A673 (cell line): ENCODE results near the gene COL19A1. TPM values are rescaled to one million over a fixed set of nuclear protein-coding genes. Genes with fewer than 3 reads are reported as not detected.

Experiments used
- BruUV-seq: library from RNA; stranded (reverse); fragments of 400-500 nt; replicated peaks from 2 replicates; lab custom pipeline; 2021; lab: Mats Ljungman, UMichigan
- CTCF ChIA-PET: fragments of 300-600 bp; sonication (Branson Sonifier 250); formaldehyde crosslinking; loops from one replicate; lab custom pipeline; 2022; ENCODE audit warnings: antibody characterized with exemption; lab: Charles Lee
- POLR2A ChIA-PET: fragments of 300-600 bp; sonication (Branson Sonifier 250); formaldehyde crosslinking; loops from one replicate; lab custom pipeline; 2022; ENCODE audit warnings: antibody characterized with exemption; ENCODE audit not compliant: low non-redundant PET; lab: Charles Lee
- DNase-seq: peaks from one replicate; pipeline ENCODE4 v3.0.0-alpha.2; 2015; ENCODE audit warnings: low spot score
- H3K27ac ChIP-seq: fragments of 200-600 bp; sonication (generic); 2 replicates; pipeline ENCODE4 v1.5.1; 2016; ENCODE audit warnings: mixed run types, low read depth, mild to moderate bottlenecking, mixed read lengths, antibody characterized with exemption, low read length; ENCODE audit not compliant: poor library complexity, severe bottlenecking
- H3K27me3 ChIP-seq: fragments of 200-600 bp; sonication (generic); replicated peaks from 2 replicates; pipeline ENCODE4 v1.6.1; 2017; ENCODE audit warnings: mixed run types, low read depth, mild to moderate bottlenecking, mixed read lengths, antibody characterized with exemption, low read length; ENCODE audit not compliant: insufficient read depth, poor library complexity
- H3K36me3 ChIP-seq: fragments of 200-600 bp; sonication (generic); 2 replicates; pipeline ENCODE4 v1.6.1; 2016; ENCODE audit warnings: mixed run types, mild to moderate bottlenecking, mixed read lengths, antibody characterized with exemption, low read length; ENCODE audit not compliant: insufficient read depth, poor library complexity, severe bottlenecking
- H3K4me1 ChIP-seq: fragments of 200-600 bp; sonication (generic); 2 replicates; pipeline ENCODE4 v1.6.1; 2017; ENCODE audit warnings: mixed run types, mild to moderate bottlenecking, mixed read lengths, antibody characterized with exemption, low read length; ENCODE audit not compliant: insufficient read depth, poor library complexity, severe bottlenecking
- H3K4me3 ChIP-seq: fragments of 200-600 bp; sonication (generic); 2 replicates; pipeline ENCODE4 v1.5.1; 2016; ENCODE audit warnings: low read depth, mixed run types, mild to moderate bottlenecking, mixed read lengths, low read length; ENCODE audit not compliant: poor library complexity, severe bottlenecking
- H3K9me3 ChIP-seq: fragments of 200-600 bp; sonication (generic); 2 replicates; pipeline ENCODE4 v1.6.1; 2016; ENCODE audit warnings: mixed run types, low read depth, mild to moderate bottlenecking, mixed read lengths, antibody characterized with exemption, low read length; ENCODE audit not compliant: poor library complexity, severe bottlenecking
- CTCF ChIP-seq: fragments of 300-800, 200-600 bp; sonication (generic); conservative IDR thresholded peaks from 2 replicates; pipeline ENCODE4 v1.5.1; 2017; ENCODE audit warnings: low read depth, mild to moderate bottlenecking, antibody characterized with exemption, low read length, moderate library complexity, mixed read lengths
- EZH2 ChIP-seq: fragments of 200-600 bp; sonication (generic); IDR thresholded peaks from 2 replicates; pipeline ENCODE4 v1.6.1; 2017; ENCODE audit warnings: borderline replicate concordance, low read depth, mild to moderate bottlenecking, mixed read lengths, antibody characterized with exemption, low read length; ENCODE audit not compliant: poor library complexity, severe bottlenecking
- intact Hi-C: fragments of 100-400 bp; cut with micrococcal nuclease; formaldehyde crosslinking; loops from one replicate; pipeline ENCODE4 v1.10.0; 2022; ENCODE audit not compliant: unreplicated experiment
- total RNA-seq: library from RNA; stranded (reverse); gene quantifications from 2 replicates; pipeline ENCODE4 v1.2.3, GENCODE V29; 2021

Gene COL19A1
- total RNA-seq, 1 experiment from 2014 or later, result 0.37 TPM

- H3K4me1 ChIP-seq, result no peaks in the 10 kb centered on the region
- no peak overlapping the region for H3K4me3 ChIP-seq
- no peaks in the 10 kb centered on the region for H3K27me3 ChIP-seq
- DNase-seq, result no peak
- BruUV-seq, result no TSS peak
- H3K9me3 ChIP-seq, result no peaks in the 10 kb centered on the region
- intact Hi-C loops, result no loop called here
- no peak for TF ChIP-seq EZH2
- no peak for TF ChIP-seq CTCF
- ChIA-PET POLR2A (no interaction called here), CTCF (no interaction called here)
- H3K36me3 ChIP-seq, result no peaks in the 10 kb centered on the region
- no peak overlapping the region for H3K27ac ChIP-seq
These were observed 15.2 kb downstream of the COL19A1 start for GRCh38 chr6:69881322-69882151.

- ChIA-PET CTCF (no interaction called here), POLR2A (no interaction called here)
- TF ChIP-seq CTCF (no peak), EZH2 (no peak)
- Histone ChIP-seq H3K27ac (no peak overlapping the region), H3K4me1 (no peaks in the 10 kb centered on the region), H3K4me3 (no peak overlapping the region), H3K27me3 (no peaks in the 10 kb centered on the region), H3K9me3 (no peaks in the 10 kb centered on the region), H3K36me3 (no peaks in the 10 kb centered on the region)
- intact Hi-C loops, result no loop called here
- no peak for DNase-seq
- BruUV-seq, result no TSS peak
These were observed 17.2 kb downstream of the COL19A1 start for GRCh38 chr6:69883551-69883950.

GRCh38 chr6:69884231-69884630, 17.9 kb downstream of the COL19A1 start:
- Histone ChIP-seq H3K27me3 (no peaks in the 10 kb centered on the region), H3K4me1 (no peaks in the 10 kb centered on the region), H3K36me3 (no peaks in the 10 kb centered on the region), H3K9me3 (no peaks in the 10 kb centered on the region), H3K4me3 (no peak overlapping the region), H3K27ac (no peak overlapping the region)
- intact Hi-C loops, result no loop called here
- BruUV-seq, result no TSS peak
- TF ChIP-seq CTCF (no peak), EZH2 (no peak)
- no peak for DNase-seq
- CTCF ChIA-PET, result no interaction called here
- POLR2A ChIA-PET, result no interaction called here
